Kidney (tissue), 14 donors: Measurements from ENCODE around the gene ZBTB16. TPM values are rescaled to one million over a fixed set of nuclear protein-coding genes. Genes with fewer than 3 reads are reported as not detected.

Source experiments
- DNase-seq, 5 donors: peaks; one replicate each; pipeline ENCODE4 v3.0.0-alpha.2; 2013 to 2020
- FAIRE-seq: peaks from 2 replicates; lab custom pipeline; 2012; peaks lifted over from hg19 to GRCh38; lab: Jason Lieb, UNC
- H3K27ac ChIP-seq, 2 donors: one replicate each; pipeline ENCODE4 v1.7.0; 2013; ENCODE audit warnings: low read depth in 2 of 2, low read length in 2 of 2, inconsistent platforms in 1 of 2
- H3K27me3 ChIP-seq: one replicate; pipeline ENCODE4 v1.7.1; 2013; ENCODE audit warnings: low read length, inconsistent platforms; ENCODE audit not compliant: control insufficient read depth, insufficient read depth
- H3K36me3 ChIP-seq, 3 donors: one replicate each; pipeline versions ENCODE4 v1.7.0 to v1.7.1; 2013; ENCODE audit warnings: low read length in 3 of 3, control low read depth in 1 of 3, inconsistent platforms in 1 of 3; ENCODE audit not compliant: insufficient read depth in 3 of 3, control insufficient read depth in 2 of 3
- H3K4me1 ChIP-seq, 3 donors: one replicate each; pipeline versions ENCODE4 v1.7.0 to v1.7.1; 2013; ENCODE audit warnings: low read length in 3 of 3, inconsistent platforms in 1 of 3, low read depth in 1 of 3; ENCODE audit not compliant: control insufficient read depth in 2 of 3, insufficient read depth in 2 of 3
- H3K4me3 ChIP-seq, 3 donors: one replicate each; pipeline versions ENCODE4 v1.7.0 to v1.8.1; 2013; ENCODE audit warnings: low read length in 3 of 3, control low read depth in 1 of 3, inconsistent platforms in 1 of 3
- H3K9ac ChIP-seq, 3 donors: one replicate each; pipeline versions ENCODE4 v1.7.0 to v1.7.1; 2013; ENCODE audit warnings: low read length in 3 of 3, control low read depth in 1 of 3, inconsistent platforms in 1 of 3
- H3K9me3 ChIP-seq, 3 donors: one replicate each; pipeline versions ENCODE4 v1.7.0 to v1.7.1; 2013; ENCODE audit warnings: low read length in 3 of 3, control low read depth in 1 of 3, inconsistent platforms in 1 of 3; ENCODE audit not compliant: control insufficient read depth in 2 of 3, insufficient read depth in 1 of 3
- CTCF ChIP-seq: IDR thresholded peaks from 3 replicates; pipeline ENCODE4 v1.5.1; 2012; ENCODE audit warnings: mild to moderate bottlenecking, moderate library complexity, borderline replicate concordance; ENCODE audit not compliant: insufficient read depth; ENCODE audit errors: extremely low read depth
- intact Hi-C: fragments of 100-400 bp; cut with DNase I; formaldehyde crosslinking; loops from one replicate; pipeline ENCODE4 v1.11.1; 2022
- polyA plus RNA-seq: library from polyadenylated mRNA; stranded (reverse); fragments of 350-450 nt; fragmentation: Illumina TruSeq; extraction: RNeasy Lipid Tissue Mini Kit (QIAGEN cat#74804); gene quantifications from one replicate; pipeline ENCODE4 v1.2.3, GENCODE V29; 2014; ENCODE audit warnings: low read depth, low replicate concordance; ENCODE audit not compliant: insufficient read depth
- total RNA-seq: library from RNA; stranded (reverse); fragmentation: NEBNext Ultra II Directional; extraction: Animal tissue kit (Norgen Biotek cat#: 25700); gene quantifications from one replicate; pipeline ENCODE4 v1.2.1, GENCODE V29; 2021
- donor health status: control.
- donor health status: control.
- donor health status: control.
- donor health status: control.
- donor health status: control.
- donor health status: DM: yes; HTN: yes; CAD: no.
- donor health status: Normal renal cell carcinoma (clear cell type).

The ZBTB16 gene
- total and polyA plus RNA-seq, 2 donors from 2014 or later, result 2.5 to 126 TPM

- Histone ChIP-seq H3K27ac (peak overlapping the region; percentile 89 to 94), H3K27me3 (no peaks in the 10 kb centered on the region), H3K36me3 (peaks cover 0 to 4% (median 0%) of the 10 kb centered on the region in 3 donors), H3K9ac (peak overlapping the region in 1 of 3 donors; percentile 70), H3K4me3 (peak overlapping the region in 2 of 3 donors; percentile 24), H3K4me1 (peaks cover 3 to 96% (median 81%) of the 10 kb centered on the region in 3 donors), H3K9me3 (no peaks in the 10 kb centered on the region)
- no peak for TF ChIP-seq CTCF
- DNase-seq, result peak; percentile 68 to 99 (median 82)
- intact Hi-C loops, result no loop called here
- peak; percentile 29 for FAIRE-seq
These were observed 111.9 kb downstream of the ZBTB16 start for GRCh38 chr11:114171257-114172054.

GRCh38 chr11:114172055-114172861 lies 112.7 kb downstream of the ZBTB16 start:
- Histone ChIP-seq H3K27ac (peak overlapping the region; percentile 89 to 94), H3K4me1 (peaks cover 3 to 99% (median 88%) of the 10 kb centered on the region in 3 donors), H3K9ac (peak overlapping the region in 1 of 3 donors; percentile 70), H3K9me3 (no peaks in the 10 kb centered on the region), H3K36me3 (peaks cover 0 to 4% (median 0%) of the 10 kb centered on the region in 3 donors), H3K4me3 (peak overlapping the region in 2 of 3 donors; percentile 24), H3K27me3 (no peaks in the 10 kb centered on the region)
- no peak for TF ChIP-seq CTCF
- FAIRE-seq, result no peak
- intact Hi-C loops, result no loop called here
- peak in 1 of 5 donors; percentile 17 for DNase-seq

- FAIRE-seq (no peak), DNase-seq (no peak)
- Histone ChIP-seq H3K36me3 (peaks cover 0 to 4% (median 0%) of the 10 kb centered on the region in 3 donors), H3K9me3 (no peaks in the 10 kb centered on the region), H3K9ac (peak overlapping the region in 2 of 3 donors; percentile 20 to 70), H3K27me3 (no peaks in the 10 kb centered on the region), H3K4me1 (peaks cover 3 to 99% (median 86%) of the 10 kb centered on the region in 3 donors), H3K4me3 (peak overlapping the region in 1 of 3 donors; percentile 24), H3K27ac (peak overlapping the region; percentile 89 to 94)
- intact Hi-C loops, result no loop called here
- TF ChIP-seq CTCF, result no peak
These were observed 113.4 kb downstream of the ZBTB16 start for GRCh38 chr11:114172871-114173444.
